H1 (cell line): ENCODE data around the gene RASGRP3. TPM values are rescaled to one million over a fixed set of nuclear protein-coding genes. Genes with fewer than 3 reads are reported as not detected.

Experiments
- CTCF ChIA-PET: fragments of 300-600 bp; sonication (Branson Sonifier 250); formaldehyde crosslinking; loops from one replicate; lab custom pipeline; 2021; ENCODE audit not compliant: partially characterized antibody; lab: Charles Lee
- POLR2A ChIA-PET: fragments of 300-600 bp; sonication (Branson Sonifier 250); formaldehyde crosslinking; loops from one replicate; lab custom pipeline; 2021; ENCODE audit warnings: inconsistent platforms; ENCODE audit not compliant: partially characterized antibody; lab: Charles Lee
- DNase-seq, 2 experiments: peaks; one replicate each; pipeline versions ENCODE4 v3.0.0 to v3.0.0-alpha.2; 2010 to 2022; ENCODE audit warnings: low spot score in 2 of 2, low read depth in 1 of 2, mixed read lengths in 1 of 2
- FAIRE-seq: peaks from 2 replicates; lab custom pipeline; 2011; peaks lifted over from hg19 to GRCh38; lab: Jason Lieb, UNC
- H2AFZ ChIP-seq: 2 replicates; pipeline ENCODE4 v1.8.1; 2012; ENCODE audit warnings: low read length, inconsistent platforms
- H2AK5ac ChIP-seq: 2 replicates; pipeline ENCODE4 v1.6.1; 2013; ENCODE audit warnings: low read depth, low read length
- H2BK120ac ChIP-seq: replicated peaks from 2 replicates; pipeline ENCODE3; 2013; ENCODE audit warnings: low read depth, low read length, inconsistent platforms
- H2BK12ac ChIP-seq: 2 replicates; pipeline ENCODE4 v1.6.1; 2013; ENCODE audit warnings: low read depth, low read length
- H2BK15ac ChIP-seq: 2 replicates; pipeline ENCODE4 v1.6.1; 2013; ENCODE audit warnings: low read length
- H2BK20ac ChIP-seq: 2 replicates; pipeline ENCODE4 v1.6.1; 2013; ENCODE audit warnings: low read length
- H2BK5ac ChIP-seq: 2 replicates; pipeline ENCODE4 v1.6.1; 2013; ENCODE audit warnings: low read depth, low read length
- H3K14ac ChIP-seq: 2 replicates; pipeline ENCODE4 v1.6.1; 2013; ENCODE audit warnings: inconsistent platforms; ENCODE audit not compliant: insufficient read length
- H3K18ac ChIP-seq: 2 replicates; pipeline ENCODE4 v1.6.1; 2013; ENCODE audit warnings: low read length; ENCODE audit errors: extremely low read depth
- H3K23ac ChIP-seq: 2 replicates; pipeline ENCODE4 v1.6.1; 2013; ENCODE audit warnings: inconsistent platforms; ENCODE audit not compliant: insufficient read length
- H3K23me2 ChIP-seq: 2 replicates; pipeline ENCODE4 v1.6.1; 2013; ENCODE audit warnings: low read depth, low read length
- H3K27ac ChIP-seq: 2 replicates; pipeline ENCODE4 v1.6.1; 2011; ENCODE audit warnings: low read depth, low read length, inconsistent platforms
- H3K27me3 ChIP-seq, 4 experiments: replicated peaks in 1 of 4; 1 replicate in 1 of 4; 2 replicates in 3 of 4; pipeline versions ENCODE4 v1.6.1 to v1.8.1; 2011 to 2013; ENCODE audit warnings: low read length in 3 of 4, mild to moderate bottlenecking in 3 of 4, inconsistent platforms in 2 of 4, mixed read lengths in 2 of 4, moderate library complexity in 1 of 4; ENCODE audit not compliant: control insufficient read depth in 3 of 4, insufficient read depth in 3 of 4; ENCODE audit errors: extremely low read depth in 1 of 4
- H3K36me3 ChIP-seq, 4 experiments: 2 replicates each; pipeline versions ENCODE4 v1.6.1 to v1.8.1; 2011 to 2013; ENCODE audit warnings: mild to moderate bottlenecking in 4 of 4, low read length in 3 of 4, moderate library complexity in 2 of 4, control low read depth in 1 of 4, inconsistent platforms in 1 of 4; ENCODE audit not compliant: insufficient read depth in 4 of 4, control insufficient read depth in 2 of 4
- H3K4ac ChIP-seq: replicated peaks from 2 replicates; pipeline ENCODE3; 2013; ENCODE audit warnings: low read length, low read depth, mixed read lengths, inconsistent platforms; ENCODE audit not compliant: insufficient read length
- H3K4me1 ChIP-seq, 4 experiments: replicated peaks in 1 of 4; 1 replicate in 1 of 4; 2 replicates in 3 of 4; pipeline versions ENCODE4 v1.6.1 to v1.8.1; 2011 to 2013; ENCODE audit warnings: low read length in 3 of 4, inconsistent platforms in 2 of 4, mixed read lengths in 1 of 4; ENCODE audit not compliant: insufficient read depth in 4 of 4, control insufficient read depth in 3 of 4
- H3K4me2 ChIP-seq, 2 experiments: 2 replicates each; pipeline versions ENCODE4 v1.6.1 to v1.8.1; 2011 to 2013; ENCODE audit warnings: low read depth in 2 of 2, low read length in 2 of 2, control low read depth in 1 of 2, inconsistent platforms in 1 of 2, mild to moderate bottlenecking in 1 of 2; ENCODE audit not compliant: insufficient read depth in 1 of 2
- H3K4me3 ChIP-seq, 4 experiments: fragments of 200-600, 300-600 bp in 1 of 4; sonication (generic), shearing (Covaris generic), sonication (Bioruptor Twin) in 1 of 4; 2 replicates each; pipeline versions ENCODE4 v1.5.1 to v1.8.1; 2011 to 2016; ENCODE audit warnings: low read length in 4 of 4, low read depth in 3 of 4, control low read depth in 2 of 4, inconsistent platforms in 2 of 4, mild to moderate bottlenecking in 2 of 4, mixed read lengths in 1 of 4, moderate library complexity in 1 of 4; ENCODE audit not compliant: insufficient read depth in 2 of 4; ENCODE audit errors: extremely low read depth in 1 of 4
- H3K56ac ChIP-seq: replicated peaks from 2 replicates; pipeline ENCODE3; 2013; ENCODE audit warnings: low read depth, mild to moderate bottlenecking, mixed read lengths, low read length, inconsistent platforms; ENCODE audit not compliant: insufficient read length
- H3K79me1 ChIP-seq: 2 replicates; pipeline ENCODE4 v1.6.1; 2013; ENCODE audit warnings: low read depth, low read length, control low read depth
- H3K79me2 ChIP-seq, 2 experiments: 2 replicates each; pipeline versions ENCODE4 v1.6.1 to v1.8.1; 2012 to 2013; ENCODE audit warnings: low read length in 2 of 2, mild to moderate bottlenecking in 2 of 2, inconsistent platforms in 1 of 2; ENCODE audit not compliant: insufficient read depth in 2 of 2, control insufficient read depth in 1 of 2
- H3K9ac ChIP-seq, 4 experiments: replicated peaks in 1 of 4; 1 replicate in 1 of 4; 2 replicates in 3 of 4; pipeline versions ENCODE4 v1.6.1 to v1.8.1; 2011 to 2013; ENCODE audit warnings: low read depth in 3 of 4, low read length in 3 of 4, control low read depth in 2 of 4, mild to moderate bottlenecking in 2 of 4, moderate library complexity in 2 of 4, inconsistent platforms in 1 of 4; ENCODE audit errors: extremely low read depth in 1 of 4
- H3K9me3 ChIP-seq, 2 experiments: 2 replicates each; pipeline versions ENCODE4 v1.6.1 to v1.8.1; 2012 to 2013; ENCODE audit warnings: mild to moderate bottlenecking in 2 of 2, moderate library complexity in 2 of 2, control low read depth in 1 of 2, inconsistent platforms in 1 of 2, low read depth in 1 of 2, low read length in 1 of 2, mixed read lengths in 1 of 2; ENCODE audit not compliant: insufficient read depth in 2 of 2
- H4K20me1 ChIP-seq, 2 experiments: replicated peaks in 1 of 2; 2 replicates each; pipeline versions ENCODE3 to v1.8.1; 2011 to 2013; ENCODE audit warnings: inconsistent platforms in 2 of 2, low read length in 2 of 2, mild to moderate bottlenecking in 1 of 2; ENCODE audit not compliant: insufficient read depth in 2 of 2, control insufficient read depth in 1 of 2
- H4K5ac ChIP-seq: 2 replicates; pipeline ENCODE4 v1.6.1; 2013; ENCODE audit warnings: low read length, low read depth, mixed read lengths, inconsistent platforms; ENCODE audit not compliant: insufficient read length
- H4K8ac ChIP-seq: 2 replicates; pipeline ENCODE4 v1.8.0; 2013; ENCODE audit warnings: mild to moderate bottlenecking, moderate library complexity, low read length, inconsistent platforms; ENCODE audit not compliant: insufficient read depth; ENCODE audit errors: extremely low read depth
- H4K91ac ChIP-seq: replicated peaks from 2 replicates; pipeline ENCODE3; 2013; ENCODE audit warnings: low read length, mixed read lengths, inconsistent platforms; ENCODE audit not compliant: insufficient read length
- WGBS, 2 experiments: shearing (Covaris generic) in 1 of 2; methylation state at CpG; one replicate each; pipeline versions ENCODE4 v1.1.6 to v1.1.7; 2013 to 2015; ENCODE audit warnings: low lambda C conversion rate in 2 of 2, mixed read lengths in 2 of 2, inconsistent platforms in 1 of 2, low coverage in 1 of 2, missing lambda C conversion rate in 1 of 2; ENCODE audit not compliant: insufficient replicate concordance in 2 of 2, insufficient coverage in 1 of 2, insufficient read length in 1 of 2; ENCODE audit errors: extremely low coverage in 1 of 2, missing lambda C conversion rate in 1 of 2; 5-methylcytosine and 5-hydroxymethylcytosine counted together
- polyA plus RNA-seq, 7 experiments: library from polyadenylated mRNA; depleted of rRNA in 3 of 7; stranded (reverse) in 5 of 7; unstranded in 2 of 7; fragments of >200 nt in 5 of 7; fragments of 200-250 nt in 2 of 7; gene quantifications; 1 replicate in 5 of 7; 2 replicates in 1 of 7; 4 replicates in 1 of 7; pipeline versions ENCODE4 v1.2.1 to v1.2.3, GENCODE V29; 2011 to 2013; ENCODE audit warnings: missing spikeins in 2 of 7, mixed read lengths in 2 of 7
- total RNA-seq: library from RNA; stranded (reverse); fragmentation: NEBNext Ultra II Directional; extraction: Animal tissue kit (Norgen Biotek cat#: 25700); gene quantifications from 2 replicates; pipeline ENCODE4 v1.2.1, GENCODE V29; 2021

RASGRP3 gene
- total and polyA plus RNA-seq, 2 of the 8 experiments (the other 6 are each of a cell fraction or from before 2014, with no cell fraction given) = 0.06 TPM; not detected in 1

DNA sequence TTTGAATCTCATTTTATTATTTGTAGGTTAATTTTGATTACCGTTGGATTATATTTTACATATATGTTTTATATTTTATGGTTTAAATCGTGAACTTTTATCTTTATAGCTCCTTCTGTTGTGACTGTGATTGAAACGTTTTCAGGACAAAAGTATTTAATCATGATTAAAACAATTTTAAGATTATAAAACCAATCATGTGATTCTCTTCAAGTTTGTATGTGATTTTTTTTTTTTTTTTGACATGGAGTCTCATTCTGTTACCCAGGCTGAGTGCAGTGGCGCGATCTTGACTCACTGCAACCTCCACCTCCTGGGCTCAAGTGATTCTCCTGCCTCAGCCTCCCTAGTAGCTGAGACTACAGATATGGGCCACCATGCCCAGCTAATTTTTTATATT, 7.2 kb upstream of the RASGRP3 start:
- H2AFZ ChIP-seq = no peak overlapping the region
- no peaks in the 10 kb centered on the region for H3K23me2 ChIP-seq
- H3K79me2 ChIP-seq = no peaks in the 10 kb centered on the region
- H3K27ac ChIP-seq = no peak overlapping the region
- H3K4me3 ChIP-seq = no peak overlapping the region
- no peak overlapping the region for H2BK120ac ChIP-seq
- POLR2A ChIA-PET = interaction anchor here (0.6 kb wide), 1 partner anchor 108 kb away, joined by 3 read pairs; no protein-coding TSS in a partner anchor
- H4K91ac ChIP-seq = no peak overlapping the region
- no peak overlapping the region for H4K5ac ChIP-seq
- H3K36me3 ChIP-seq = no peaks in the 10 kb centered on the region
- H2AK5ac ChIP-seq = no peak overlapping the region
- H3K23ac ChIP-seq = no peak overlapping the region
- CTCF ChIA-PET = interaction anchor here (0.6 to 0.7 kb wide), 5 partner anchors 8 to 135 kb away, joined by 3 to 7 read pairs (median 3); no protein-coding TSS in a partner anchor
- no peaks in the 10 kb centered on the region for H3K27me3 ChIP-seq
- DNase-seq (no peak), FAIRE-seq (no peak)
- H3K9me3 ChIP-seq = peaks cover 0 to 7% of the 10 kb centered on the region in 2 experiments; a peak in 3 of 4 replicates
- no peak overlapping the region for H3K18ac ChIP-seq
- no peak overlapping the region for H4K8ac ChIP-seq
- no peaks in the 10 kb centered on the region for H3K79me1 ChIP-seq
- H2BK5ac ChIP-seq = no peak overlapping the region
- no peak overlapping the region for H3K14ac ChIP-seq
- H2BK20ac ChIP-seq = no peak overlapping the region
- H2BK12ac ChIP-seq = no peak overlapping the region
- H3K56ac ChIP-seq = no peak overlapping the region
- H4K20me1 ChIP-seq = no peaks in the 10 kb centered on the region
- H3K4me1 ChIP-seq = no peaks in the 10 kb centered on the region
- H2BK15ac ChIP-seq = no peak overlapping the region
- H3K4me2 ChIP-seq = no peak overlapping the region
- WGBS, 2 experiments = 92% methylated on average over 5 of the region's 5 CpGs; no CpG with 5 or more reads in 1 of the 2 experiments
- H3K9ac ChIP-seq = no peak overlapping the region
- H3K4ac ChIP-seq = no peak overlapping the region
